Kidney (tissue), 22 donors: ENCODE results near the gene MYBPC2. TPM values are rescaled to one million over a fixed set of nuclear protein-coding genes. Genes with fewer than 3 reads are reported as not detected.

Experiments
- DNase-seq, 5 donors: peaks; one replicate each; pipeline ENCODE4 v3.0.0-alpha.2; 2013 to 2020
- FAIRE-seq: peaks from 2 replicates; lab custom pipeline; 2012; peaks lifted over from hg19 to GRCh38; lab: Jason Lieb, UNC
- H3K27ac ChIP-seq, 2 donors: one replicate each; pipeline ENCODE4 v1.7.0; 2013; ENCODE audit warnings: low read depth in 2 of 2, low read length in 2 of 2, inconsistent platforms in 1 of 2
- H3K27me3 ChIP-seq: one replicate; pipeline ENCODE4 v1.7.1; 2013; ENCODE audit warnings: low read length, inconsistent platforms; ENCODE audit not compliant: control insufficient read depth, insufficient read depth
- H3K36me3 ChIP-seq, 3 donors: one replicate each; pipeline versions ENCODE4 v1.7.0 to v1.7.1; 2013; ENCODE audit warnings: low read length in 3 of 3, control low read depth in 1 of 3, inconsistent platforms in 1 of 3; ENCODE audit not compliant: insufficient read depth in 3 of 3, control insufficient read depth in 2 of 3
- H3K4me1 ChIP-seq, 3 donors: one replicate each; pipeline versions ENCODE4 v1.7.0 to v1.7.1; 2013; ENCODE audit warnings: low read length in 3 of 3, inconsistent platforms in 1 of 3, low read depth in 1 of 3; ENCODE audit not compliant: control insufficient read depth in 2 of 3, insufficient read depth in 2 of 3
- H3K4me3 ChIP-seq, 3 donors: one replicate each; pipeline versions ENCODE4 v1.7.0 to v1.8.1; 2013; ENCODE audit warnings: low read length in 3 of 3, control low read depth in 1 of 3, inconsistent platforms in 1 of 3
- H3K9ac ChIP-seq, 3 donors: one replicate each; pipeline versions ENCODE4 v1.7.0 to v1.7.1; 2013; ENCODE audit warnings: low read length in 3 of 3, control low read depth in 1 of 3, inconsistent platforms in 1 of 3
- H3K9me3 ChIP-seq, 3 donors: one replicate each; pipeline versions ENCODE4 v1.7.0 to v1.7.1; 2013; ENCODE audit warnings: low read length in 3 of 3, control low read depth in 1 of 3, inconsistent platforms in 1 of 3; ENCODE audit not compliant: control insufficient read depth in 2 of 3, insufficient read depth in 1 of 3
- intact Hi-C: fragments of 100-400 bp; cut with DNase I; formaldehyde crosslinking; loops from one replicate; pipeline ENCODE4 v1.11.1; 2022
- long read RNA-seq, 10 donors: library from polyadenylated mRNA in 1 of 10; unstranded in 1 of 10; transcript quantifications; one replicate each; pipeline ENCODE4 v2.0.0 and lab custom pipeline, GENCODE V29; 2021 to 2026
- polyA plus RNA-seq: library from polyadenylated mRNA; stranded (reverse); fragments of 350-450 nt; fragmentation: Illumina TruSeq; extraction: RNeasy Lipid Tissue Mini Kit (QIAGEN cat#74804); gene quantifications from one replicate; pipeline ENCODE4 v1.2.3, GENCODE V29; 2014; ENCODE audit warnings: low read depth, low replicate concordance; ENCODE audit not compliant: insufficient read depth
- total RNA-seq: library from RNA; stranded (reverse); fragmentation: NEBNext Ultra II Directional; extraction: Animal tissue kit (Norgen Biotek cat#: 25700); gene quantifications from one replicate; pipeline ENCODE4 v1.2.1, GENCODE V29; 2021
- TF ChIP-seq, protein P1 (sequence below): IDR thresholded peaks from 3 replicates; pipeline ENCODE4 v1.5.1; 2012; ENCODE audit warnings: mild to moderate bottlenecking, moderate library complexity, borderline replicate concordance; ENCODE audit not compliant: insufficient read depth; ENCODE audit errors: extremely low read depth
- donor health status: control.
- donor health status: control.
- donor health status: control.
- donor health status: control.
- donor health status: control.
- donor health status: DM: yes; HTN: yes; CAD: no.
- donor health status: Normal renal cell carcinoma (clear cell type).

The MYBPC2 gene
- total RNA-seq = 0.98 TPM
- not detected for polyA plus RNA-seq
- long read RNA-seq, donor 1 = 0 reads
- long read RNA-seq, donor 2 = 0 reads
- long read RNA-seq, donor 3 = 0 reads
- long read RNA-seq, donor 4 = 0 reads
- long read RNA-seq, donor 5 = 0 reads
- long read RNA-seq, donor 6 = 0 reads
- long read RNA-seq, donor 7, partial matches to known transcripts = 2 of 3 reads
- long read RNA-seq, donor 7, other reads (novel, unspliced or antisense) = 1 of 3 reads
- long read RNA-seq, donor 8 = 0 reads
- long read RNA-seq, donor 9 = 0 reads
- long read RNA-seq, donor 10 = 0 reads

DNA sequence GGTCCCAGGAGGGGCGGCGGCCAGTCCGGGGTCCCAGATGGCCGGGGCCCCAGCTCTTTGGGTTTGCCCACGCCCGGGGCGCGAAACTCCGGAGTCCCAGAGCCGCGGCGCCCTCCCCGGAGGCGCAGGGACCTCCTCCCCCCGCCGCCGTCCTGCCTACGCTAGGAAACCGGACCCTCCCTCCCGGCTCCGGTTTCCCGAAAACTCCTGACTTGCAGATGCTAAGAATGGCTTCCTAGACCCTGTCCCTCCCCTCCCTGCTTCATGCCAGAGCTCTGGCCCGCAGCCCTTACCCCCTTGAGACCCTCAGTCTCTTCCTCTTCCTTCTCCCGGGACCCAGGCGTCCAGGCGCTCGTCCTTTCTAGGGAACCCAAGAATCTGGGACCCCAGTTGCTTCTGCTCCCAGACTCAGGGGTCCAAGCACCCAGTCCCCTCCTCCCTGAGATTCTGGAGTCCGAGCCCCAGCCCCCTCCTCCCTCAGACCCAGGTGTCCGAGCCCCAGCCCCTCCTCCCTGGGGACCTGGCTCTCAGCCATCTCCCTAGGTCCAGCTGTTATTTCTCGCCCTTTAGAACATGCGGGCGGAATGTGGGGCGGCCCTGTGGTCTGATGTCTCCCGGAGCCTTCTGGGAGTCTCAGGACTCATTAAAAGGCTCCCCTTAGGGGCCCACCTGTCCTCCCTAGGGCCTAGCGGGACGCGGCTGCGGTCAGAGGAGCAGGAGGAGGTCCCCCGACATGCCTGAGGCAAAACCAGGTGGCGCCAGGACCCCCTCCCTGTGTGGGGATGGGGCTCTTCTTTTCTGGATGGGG is at the start of gene MYBPC2:
Gene MYBPC2 (plus strand): TSS at position 672 of the 808 bp plus-strand sequence. CDS start 62 bp downstream, at position 734.
- Histone ChIP-seq H3K4me3 (peak within 1 kb of the TSS; percentile 68 to 82 (median 79)), H3K36me3 (no peaks in the 10 kb centered on the region), H3K27ac (no peak within 1 kb of the TSS), H3K9me3 (no peaks in the 10 kb centered on the region), H3K4me1 (peaks cover 0 to 7% (median 3%) of the 10 kb centered on the region in 3 donors), H3K27me3 (no peaks in the 10 kb centered on the region), H3K9ac (peak within 1 kb of the TSS in 2 of 3 donors; percentile 59 to 81)
- FAIRE-seq (no peak), DNase-seq (peak in 4 of 5 donors; percentile 64 to 87 (median 80))
- TF ChIP-seq, protein P1, sequence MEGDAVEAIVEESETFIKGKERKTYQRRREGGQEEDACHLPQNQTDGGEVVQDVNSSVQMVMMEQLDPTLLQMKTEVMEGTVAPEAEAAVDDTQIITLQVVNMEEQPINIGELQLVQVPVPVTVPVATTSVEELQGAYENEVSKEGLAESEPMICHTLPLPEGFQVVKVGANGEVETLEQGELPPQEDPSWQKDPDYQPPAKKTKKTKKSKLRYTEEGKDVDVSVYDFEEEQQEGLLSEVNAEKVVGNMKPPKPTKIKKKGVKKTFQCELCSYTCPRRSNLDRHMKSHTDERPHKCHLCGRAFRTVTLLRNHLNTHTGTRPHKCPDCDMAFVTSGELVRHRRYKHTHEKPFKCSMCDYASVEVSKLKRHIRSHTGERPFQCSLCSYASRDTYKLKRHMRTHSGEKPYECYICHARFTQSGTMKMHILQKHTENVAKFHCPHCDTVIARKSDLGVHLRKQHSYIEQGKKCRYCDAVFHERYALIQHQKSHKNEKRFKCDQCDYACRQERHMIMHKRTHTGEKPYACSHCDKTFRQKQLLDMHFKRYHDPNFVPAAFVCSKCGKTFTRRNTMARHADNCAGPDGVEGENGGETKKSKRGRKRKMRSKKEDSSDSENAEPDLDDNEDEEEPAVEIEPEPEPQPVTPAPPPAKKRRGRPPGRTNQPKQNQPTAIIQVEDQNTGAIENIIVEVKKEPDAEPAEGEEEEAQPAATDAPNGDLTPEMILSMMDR = no peak
- intact Hi-C loops = no loop called here

DNA sequence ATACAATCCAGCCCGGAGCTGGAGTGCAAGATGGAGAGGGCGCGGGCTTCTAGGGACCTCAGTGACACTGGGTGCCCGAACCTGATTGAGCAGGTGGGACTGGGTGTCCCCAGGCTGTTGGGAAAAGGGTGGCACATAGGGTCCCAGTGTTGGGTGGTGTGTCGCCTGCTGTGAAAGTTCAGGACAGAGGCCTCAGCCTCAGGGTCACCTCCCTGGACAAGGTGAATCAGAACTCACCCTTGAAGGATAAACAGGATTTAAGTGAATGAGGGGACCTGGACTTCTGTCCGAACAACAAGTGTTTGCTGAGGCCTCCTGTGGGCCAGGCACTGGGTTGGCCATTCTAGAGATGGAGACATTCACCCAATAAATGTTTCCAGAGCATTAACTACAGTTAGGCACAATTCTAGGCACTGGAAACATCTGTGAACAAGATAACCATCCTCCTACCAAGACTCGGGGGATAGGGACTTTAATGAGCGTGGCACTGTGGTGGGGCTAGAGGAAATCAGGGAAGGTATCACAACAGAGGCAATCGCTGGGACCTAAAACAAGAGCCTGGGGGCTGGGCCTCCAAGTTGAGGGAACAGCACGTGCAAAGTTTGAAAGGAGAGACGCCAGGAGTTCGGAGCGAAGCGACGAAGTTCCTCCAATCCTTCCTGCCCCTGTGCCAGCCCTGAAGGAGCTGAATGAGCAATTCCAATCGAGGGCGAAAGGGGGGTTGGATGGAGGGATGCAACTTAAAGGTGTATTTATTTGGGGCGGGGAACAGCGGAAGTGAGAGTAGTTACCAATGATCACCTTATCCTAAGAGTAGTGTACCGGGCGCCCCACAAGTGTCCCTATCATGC is 49.5 kb upstream of the MYBPC2 start:
- no peaks in the 10 kb centered on the region for H3K27me3 ChIP-seq
- peaks cover 0 to 23% (median 18%) of the 10 kb centered on the region in 3 donors for H3K36me3 ChIP-seq
- peak in 2 of 5 donors; percentile 54 to 59 for DNase-seq
- intact Hi-C loops = no loop called here
- H3K9me3 ChIP-seq = no peaks in the 10 kb centered on the region
- FAIRE-seq = no peak
- peaks cover 0 to 10% (median 0%) of the 10 kb centered on the region in 3 donors for H3K4me1 ChIP-seq
- H3K27ac ChIP-seq = peak overlapping the region; percentile 83 to 85
- H3K4me3 ChIP-seq = peak overlapping the region; percentile 19 to 86 (median 50)
- TF ChIP-seq, protein P1 = no peak
- H3K9ac ChIP-seq = peak overlapping the region; percentile 33 to 61 (median 42)

DNA sequence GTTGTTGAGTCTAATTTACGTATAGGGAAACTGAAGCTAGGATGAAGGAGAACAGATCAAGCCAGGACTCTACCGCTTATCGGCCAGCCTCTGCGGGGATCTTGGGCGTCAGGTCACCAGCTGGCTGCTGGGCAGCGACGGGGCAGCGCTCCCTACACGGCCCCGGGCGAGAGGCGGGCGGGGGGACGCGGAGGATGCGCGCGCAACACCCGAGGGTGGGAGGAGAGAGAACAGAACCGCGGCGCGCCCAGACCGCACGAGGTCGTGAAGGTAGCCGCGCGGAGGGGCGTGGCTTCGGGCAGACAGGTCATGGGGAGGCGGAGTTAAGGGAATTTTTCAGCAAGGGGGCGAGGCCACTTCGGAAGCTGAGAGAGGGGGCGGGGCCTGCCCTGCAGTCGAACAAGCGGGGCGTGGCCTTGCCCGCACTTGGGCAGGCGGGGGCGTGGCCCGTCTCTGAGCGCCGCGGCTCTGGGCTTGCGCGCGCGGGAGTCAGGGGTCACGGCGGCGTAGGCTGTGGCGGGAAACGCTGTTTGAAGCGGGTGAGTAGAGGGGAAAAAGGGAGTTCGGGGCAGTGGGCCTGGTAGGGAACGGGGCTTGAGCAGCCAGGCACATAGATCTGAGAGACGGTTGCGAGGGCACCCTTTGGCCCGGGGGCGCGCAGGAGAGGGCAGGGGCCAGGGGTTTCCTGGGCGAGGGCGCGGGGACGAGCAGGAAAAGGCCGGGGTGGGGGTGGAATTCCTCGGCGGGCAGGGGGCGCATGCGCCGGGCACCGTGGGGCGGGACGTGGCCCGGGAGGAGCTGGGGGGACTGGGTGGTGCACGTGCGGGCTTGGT is 48.6 kb upstream of the MYBPC2 start, which contains the start of gene POLD1:
Gene POLD1 (plus strand): TSS at position 496 of the 833 bp plus-strand sequence. CDS start 14,505 bp downstream, outside the sequence.
- Histone ChIP-seq H3K27me3 (no peaks in the 10 kb centered on the region), H3K36me3 (peaks cover 0 to 16% (median 15%) of the 10 kb centered on the region in 3 donors), H3K9ac (peak within 1 kb of the TSS; percentile 54 to 75 (median 61)), H3K4me3 (peak within 1 kb of the TSS; percentile 77 to 86 (median 85)), H3K4me1 (peaks cover 0 to 10% (median 0%) of the 10 kb centered on the region in 3 donors), H3K9me3 (no peaks in the 10 kb centered on the region), H3K27ac (peak within 1 kb of the TSS; percentile 83 to 85)
- TF ChIP-seq, protein P1 = peak; percentile 1
- peak; percentile 98 to 99 (median 99) for DNase-seq
- intact Hi-C loops = no loop called here
- FAIRE-seq = no peak
